Measurements from ENCODE around the gene MOV10L1.

Gene MOV10L1

DNA sequence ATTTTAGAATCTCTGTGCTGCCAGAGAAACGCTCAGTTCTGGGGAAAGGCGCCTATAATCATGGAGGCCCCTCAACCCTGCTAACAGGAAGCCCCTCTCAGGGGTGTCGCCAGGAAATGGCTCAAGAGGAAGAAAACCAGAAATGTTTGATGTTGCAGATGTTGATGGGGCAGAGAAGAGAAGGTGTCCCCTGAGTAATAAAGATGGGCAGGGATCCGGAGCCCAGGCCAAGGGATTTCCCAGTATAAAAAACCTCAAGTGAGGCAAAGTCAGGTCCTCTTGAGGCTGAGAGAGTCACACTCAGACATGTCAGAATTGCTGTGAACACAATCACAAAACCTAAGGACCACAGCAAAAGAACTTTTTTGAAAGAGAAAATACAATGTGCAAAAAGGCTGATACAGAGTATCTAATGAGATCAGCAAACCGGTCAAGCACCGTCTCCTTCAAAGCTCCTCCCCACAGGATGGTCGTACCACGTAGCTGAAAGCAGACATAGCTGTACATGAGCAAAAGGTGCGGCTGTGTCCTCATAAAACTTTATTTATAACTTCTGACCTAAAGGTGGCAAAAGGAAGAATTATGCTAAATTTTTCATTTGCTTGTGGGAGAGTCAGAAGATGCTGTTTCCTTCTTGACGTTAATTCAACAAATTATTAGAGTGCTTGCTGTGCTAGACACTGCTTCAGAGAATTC is 12.2 kb downstream of the MOV10L1 start:
- Histone ChIP-seq H3K27ac (no peak overlapping the region), H3K9me3 (ENCODE audit: severe bottlenecking) (no peaks in the 10 kb centered on the region), H3K36me3 (no peaks in the 10 kb centered on the region), H3K27me3 (ENCODE audit: insufficient read depth, low read depth, severe bottlenecking) (no peaks in the 10 kb centered on the region), H3K4me3 (ENCODE audit: low read depth, low read length) (no peak overlapping the region)
- TF ChIP-seq, protein P1, sequence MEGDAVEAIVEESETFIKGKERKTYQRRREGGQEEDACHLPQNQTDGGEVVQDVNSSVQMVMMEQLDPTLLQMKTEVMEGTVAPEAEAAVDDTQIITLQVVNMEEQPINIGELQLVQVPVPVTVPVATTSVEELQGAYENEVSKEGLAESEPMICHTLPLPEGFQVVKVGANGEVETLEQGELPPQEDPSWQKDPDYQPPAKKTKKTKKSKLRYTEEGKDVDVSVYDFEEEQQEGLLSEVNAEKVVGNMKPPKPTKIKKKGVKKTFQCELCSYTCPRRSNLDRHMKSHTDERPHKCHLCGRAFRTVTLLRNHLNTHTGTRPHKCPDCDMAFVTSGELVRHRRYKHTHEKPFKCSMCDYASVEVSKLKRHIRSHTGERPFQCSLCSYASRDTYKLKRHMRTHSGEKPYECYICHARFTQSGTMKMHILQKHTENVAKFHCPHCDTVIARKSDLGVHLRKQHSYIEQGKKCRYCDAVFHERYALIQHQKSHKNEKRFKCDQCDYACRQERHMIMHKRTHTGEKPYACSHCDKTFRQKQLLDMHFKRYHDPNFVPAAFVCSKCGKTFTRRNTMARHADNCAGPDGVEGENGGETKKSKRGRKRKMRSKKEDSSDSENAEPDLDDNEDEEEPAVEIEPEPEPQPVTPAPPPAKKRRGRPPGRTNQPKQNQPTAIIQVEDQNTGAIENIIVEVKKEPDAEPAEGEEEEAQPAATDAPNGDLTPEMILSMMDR (IDR thresholded peaks at IDR 0.05; ENCODE audit: low read depth, low read length) = no peak
- DNase-seq = no peak

DNA sequence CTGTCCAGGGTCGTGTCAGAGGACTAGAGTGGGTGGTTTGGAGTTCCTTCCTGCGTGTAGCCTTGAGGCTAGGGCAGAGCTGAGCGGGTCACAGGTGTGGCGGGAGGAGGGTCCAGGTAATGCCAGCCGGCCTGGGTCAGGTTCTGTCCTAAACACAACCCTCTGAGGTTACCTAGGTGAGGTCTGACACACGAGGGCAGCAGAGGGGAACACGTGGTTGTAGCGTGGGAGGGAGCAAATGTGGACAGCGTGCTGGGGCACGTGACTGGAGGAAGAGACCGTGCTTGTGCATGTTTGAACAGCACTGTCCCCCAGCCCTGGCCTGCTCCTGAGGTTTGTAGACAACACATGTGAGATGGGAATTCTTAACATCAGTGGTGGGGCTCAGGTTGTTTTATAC is 13.1 kb downstream of the MOV10L1 start:
- no peaks in the 10 kb centered on the region for H3K9me3 ChIP-seq (ENCODE audit: severe bottlenecking)
- H3K27ac ChIP-seq = no peak overlapping the region
- no peaks in the 10 kb centered on the region for H3K27me3 ChIP-seq (ENCODE audit: insufficient read depth, low read depth, severe bottlenecking)
- H3K36me3 ChIP-seq = no peaks in the 10 kb centered on the region
- TF ChIP-seq, protein P1 (IDR thresholded peaks at IDR 0.05; ENCODE audit: low read depth, low read length) = 0 out of 2 replicates have a peak, but pooled peaks have one; percentile 17
- DNase-seq = peak; percentile 33
- no peak overlapping the region for H3K4me3 ChIP-seq (ENCODE audit: low read depth, low read length)

DNA sequence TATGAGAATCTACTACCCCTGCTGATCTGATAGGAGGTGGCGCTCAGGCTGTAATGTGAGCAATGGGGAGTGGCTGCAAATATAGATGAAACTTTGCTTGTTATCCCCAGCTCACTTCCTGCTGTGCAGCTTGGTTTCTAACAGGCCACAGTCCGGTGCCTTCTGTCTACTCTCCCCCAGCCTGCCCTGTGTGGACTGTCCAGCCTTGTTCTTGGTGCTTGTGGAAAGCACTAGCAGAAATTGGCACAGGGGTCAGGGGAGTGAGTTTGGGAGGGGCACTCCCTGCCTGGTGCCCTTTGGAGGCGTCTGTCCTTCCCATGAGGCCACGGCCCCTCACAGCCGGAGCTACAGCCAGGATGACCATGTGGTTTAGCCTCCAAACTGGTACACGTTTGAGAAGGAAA is 14.3 kb downstream of the MOV10L1 start:
- Histone ChIP-seq H3K27ac (no peak overlapping the region), H3K9me3 (ENCODE audit: severe bottlenecking) (no peaks in the 10 kb centered on the region), H3K36me3 (no peaks in the 10 kb centered on the region), H3K27me3 (ENCODE audit: insufficient read depth, low read depth, severe bottlenecking) (no peaks in the 10 kb centered on the region), H3K4me3 (ENCODE audit: low read depth, low read length) (no peak overlapping the region)
- TF ChIP-seq, protein P1 (IDR thresholded peaks at IDR 0.05; ENCODE audit: low read depth, low read length) = no peak
- DNase-seq = no peak

DNA sequence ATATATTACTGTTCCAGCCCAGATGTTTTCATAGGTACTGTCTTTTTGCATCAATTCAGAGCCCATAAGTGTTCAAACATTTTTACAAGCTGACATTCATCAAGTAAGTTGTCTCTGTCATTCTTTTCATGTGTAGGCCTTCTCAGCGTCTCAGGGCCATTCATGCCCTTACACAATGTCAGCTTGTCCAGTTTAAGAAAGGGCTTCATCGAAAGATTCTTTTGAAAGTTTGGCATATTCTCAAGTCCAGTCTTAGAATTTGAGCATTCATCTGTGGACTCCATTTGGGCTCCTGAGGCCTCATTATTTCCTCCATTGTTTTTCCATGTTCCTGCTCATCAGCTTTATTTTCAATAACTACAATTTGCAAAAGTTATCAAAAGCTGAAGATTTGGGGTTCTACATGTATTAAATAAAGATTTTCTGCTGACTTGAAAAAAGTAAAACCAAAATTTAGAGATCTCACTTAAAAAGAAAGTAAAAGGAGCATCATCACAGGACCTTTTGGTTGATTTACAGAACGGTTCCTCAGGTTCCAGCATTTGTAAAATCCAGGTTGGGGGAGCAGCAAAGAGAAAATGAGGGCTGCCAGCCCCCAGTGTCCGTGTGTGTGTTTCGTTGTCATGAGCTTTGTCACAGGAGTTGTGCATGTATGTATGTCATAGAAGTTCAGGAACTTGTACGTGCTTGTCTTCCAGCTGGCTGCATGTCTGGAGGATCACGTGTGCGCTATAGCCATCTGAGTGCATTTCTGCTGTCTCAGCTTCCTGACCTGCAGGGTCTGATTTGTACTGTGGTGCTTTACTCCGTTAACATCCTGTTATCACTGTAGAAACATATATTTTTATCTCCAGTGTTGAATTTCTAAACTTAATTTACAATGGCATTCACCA is 15.6 kb downstream of the MOV10L1 start:
- H3K4me3 ChIP-seq (ENCODE audit: low read depth, low read length) = no peak overlapping the region
- no peak for DNase-seq
- no peaks in the 10 kb centered on the region for H3K36me3 ChIP-seq
- TF ChIP-seq, protein P1 (IDR thresholded peaks at IDR 0.05; ENCODE audit: low read depth, low read length) = no peak
- H3K9me3 ChIP-seq (ENCODE audit: severe bottlenecking) = no peaks in the 10 kb centered on the region
- H3K27ac ChIP-seq = no peak overlapping the region
- H3K27me3 ChIP-seq (ENCODE audit: insufficient read depth, low read depth, severe bottlenecking) = no peaks in the 10 kb centered on the region

DNA sequence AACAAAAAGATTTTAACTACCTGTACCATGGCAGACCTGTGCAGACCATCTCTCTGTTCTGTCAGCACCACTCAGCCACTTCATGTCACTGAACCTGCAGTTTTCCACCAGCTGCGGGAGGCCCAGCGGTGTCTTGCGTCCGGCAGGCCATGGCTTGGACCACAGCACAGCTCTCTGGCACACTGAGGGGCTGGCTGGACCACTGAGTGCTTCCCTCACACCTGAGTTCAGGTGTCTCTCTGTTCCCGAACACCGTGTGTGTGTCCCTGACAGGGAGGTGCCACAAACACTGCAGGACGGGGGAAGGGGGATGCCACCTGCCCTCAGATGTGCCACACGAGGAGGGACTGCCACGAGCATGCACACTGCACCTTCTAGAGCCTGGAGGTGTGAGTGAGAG is 17.7 kb downstream of the MOV10L1 start:
- TF ChIP-seq, protein P1 (IDR thresholded peaks at IDR 0.05; ENCODE audit: low read depth, low read length) = no peak
- Histone ChIP-seq H3K27ac (no peak overlapping the region), H3K36me3 (no peaks in the 10 kb centered on the region), H3K4me3 (ENCODE audit: low read depth, low read length) (no peak overlapping the region), H3K27me3 (ENCODE audit: insufficient read depth, low read depth, severe bottlenecking) (no peaks in the 10 kb centered on the region), H3K9me3 (ENCODE audit: severe bottlenecking) (no peaks in the 10 kb centered on the region)
- DNase-seq = no peak
